AG09309 (cell line): Measurements from ENCODE around the gene GTF2IRD1.

Experiments
- DNase-seq: peaks from one replicate; pipeline ENCODE4 v3.0.0-alpha.2; 2010; ENCODE audit warnings: low read depth
- H3K4me3 ChIP-seq: 2 replicates; pipeline ENCODE4 v1.5.1; 2011; ENCODE audit warnings: mild to moderate bottlenecking, low read depth, low read length, moderate library complexity; ENCODE audit not compliant: control insufficient read depth
- TF ChIP-seq, protein P1 (sequence below): IDR thresholded peaks from 2 replicates; pipeline ENCODE4 v1.5.1; 2011; ENCODE audit warnings: mild to moderate bottlenecking, low read depth, low read length, inconsistent platforms; ENCODE audit not compliant: insufficient read depth, control insufficient read depth; ENCODE audit errors: missing control alignments

Gene GTF2IRD1

DNA sequence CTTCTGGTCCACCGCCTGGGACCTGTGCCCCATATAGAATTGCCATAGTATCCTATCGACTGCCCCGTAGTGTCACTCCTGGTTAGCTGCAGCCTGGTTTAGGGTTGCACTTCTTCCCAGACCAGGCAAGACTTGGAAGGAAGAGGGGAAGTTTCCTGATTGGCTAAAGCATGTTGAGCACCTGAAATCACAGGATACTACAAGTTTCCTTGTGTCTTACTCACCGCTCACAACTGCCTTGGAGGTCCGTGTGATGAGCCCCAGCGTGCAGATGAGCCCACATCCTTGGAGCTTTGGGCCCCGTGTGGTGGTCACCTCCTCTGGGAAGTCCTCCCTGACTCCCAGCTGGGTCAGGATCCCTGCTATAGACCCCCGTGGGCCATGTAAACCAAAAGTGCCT lies 129.9 kb downstream of the GTF2IRD1 start:
- H3K4me3 ChIP-seq, result no peak overlapping the region
- TF ChIP-seq, protein P1, sequence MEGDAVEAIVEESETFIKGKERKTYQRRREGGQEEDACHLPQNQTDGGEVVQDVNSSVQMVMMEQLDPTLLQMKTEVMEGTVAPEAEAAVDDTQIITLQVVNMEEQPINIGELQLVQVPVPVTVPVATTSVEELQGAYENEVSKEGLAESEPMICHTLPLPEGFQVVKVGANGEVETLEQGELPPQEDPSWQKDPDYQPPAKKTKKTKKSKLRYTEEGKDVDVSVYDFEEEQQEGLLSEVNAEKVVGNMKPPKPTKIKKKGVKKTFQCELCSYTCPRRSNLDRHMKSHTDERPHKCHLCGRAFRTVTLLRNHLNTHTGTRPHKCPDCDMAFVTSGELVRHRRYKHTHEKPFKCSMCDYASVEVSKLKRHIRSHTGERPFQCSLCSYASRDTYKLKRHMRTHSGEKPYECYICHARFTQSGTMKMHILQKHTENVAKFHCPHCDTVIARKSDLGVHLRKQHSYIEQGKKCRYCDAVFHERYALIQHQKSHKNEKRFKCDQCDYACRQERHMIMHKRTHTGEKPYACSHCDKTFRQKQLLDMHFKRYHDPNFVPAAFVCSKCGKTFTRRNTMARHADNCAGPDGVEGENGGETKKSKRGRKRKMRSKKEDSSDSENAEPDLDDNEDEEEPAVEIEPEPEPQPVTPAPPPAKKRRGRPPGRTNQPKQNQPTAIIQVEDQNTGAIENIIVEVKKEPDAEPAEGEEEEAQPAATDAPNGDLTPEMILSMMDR, result no peak

DNA sequence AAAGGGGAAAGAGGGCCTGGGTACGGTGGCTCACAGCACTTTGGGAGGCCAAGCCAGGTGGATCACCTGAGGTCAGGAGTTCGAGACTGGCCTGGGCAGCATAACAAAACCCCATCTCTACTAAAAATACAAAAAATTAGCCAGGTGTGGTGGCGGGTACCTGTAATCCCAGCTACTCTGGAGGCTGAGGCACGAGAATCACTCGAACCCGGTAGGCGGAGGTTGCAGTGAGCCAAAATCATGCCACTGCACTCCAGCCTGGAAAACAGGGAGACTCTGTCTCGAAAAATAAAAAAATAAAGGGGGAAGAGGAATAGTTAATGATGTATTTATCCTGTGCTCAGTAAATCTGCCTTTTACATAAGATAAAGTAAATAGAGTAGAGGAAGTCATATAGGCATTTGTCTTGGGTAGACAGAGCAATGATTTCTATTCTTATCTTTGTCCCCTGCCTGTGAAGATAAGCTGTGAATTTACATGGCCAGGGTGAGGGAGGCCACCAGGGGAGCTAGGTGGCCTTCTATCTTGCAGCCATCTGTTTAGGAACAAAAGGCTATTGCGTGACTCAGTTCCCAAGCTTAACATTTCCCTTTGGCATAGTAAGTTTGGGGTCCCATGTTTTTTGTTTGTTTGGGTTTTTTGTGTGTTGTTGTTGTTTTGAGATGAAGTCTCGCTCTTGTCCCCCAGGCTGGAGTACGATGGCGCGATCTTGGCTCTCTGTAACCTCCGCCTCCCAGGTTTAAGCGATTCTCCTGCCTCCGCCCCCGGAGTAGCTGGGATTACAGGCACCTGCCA lies 130.7 kb downstream of the GTF2IRD1 start:
- H3K4me3 ChIP-seq, result no peak overlapping the region
- TF ChIP-seq, protein P1, result no peak
- no peak for DNase-seq

More for the DNA sequence above, 129.9 kb downstream of the GTF2IRD1 start:
- DNase-seq, result no peak

DNA sequence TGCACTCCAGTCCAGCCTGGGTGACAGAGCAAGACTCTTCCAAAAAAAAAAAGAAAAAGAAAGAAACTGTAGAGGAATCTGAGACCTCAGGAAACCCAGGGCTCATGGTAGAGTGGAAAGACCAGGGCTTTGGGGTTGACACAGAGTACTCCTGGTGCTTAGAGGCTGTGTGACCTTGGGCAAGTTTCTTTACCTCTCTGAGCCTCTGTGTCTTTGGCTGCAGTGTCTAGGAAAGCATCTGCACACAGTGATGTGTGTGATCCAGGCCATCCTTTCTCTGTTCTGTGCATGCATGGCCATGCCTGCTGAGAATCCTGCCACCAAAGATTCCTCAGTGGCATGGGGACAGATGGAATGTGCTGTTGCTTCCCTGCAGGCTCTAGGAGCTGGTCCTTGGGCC lies 132.1 kb downstream of the GTF2IRD1 start:
- TF ChIP-seq, protein P1, result no peak
- DNase-seq, result no peak
- H3K4me3 ChIP-seq, result no peak overlapping the region

DNA sequence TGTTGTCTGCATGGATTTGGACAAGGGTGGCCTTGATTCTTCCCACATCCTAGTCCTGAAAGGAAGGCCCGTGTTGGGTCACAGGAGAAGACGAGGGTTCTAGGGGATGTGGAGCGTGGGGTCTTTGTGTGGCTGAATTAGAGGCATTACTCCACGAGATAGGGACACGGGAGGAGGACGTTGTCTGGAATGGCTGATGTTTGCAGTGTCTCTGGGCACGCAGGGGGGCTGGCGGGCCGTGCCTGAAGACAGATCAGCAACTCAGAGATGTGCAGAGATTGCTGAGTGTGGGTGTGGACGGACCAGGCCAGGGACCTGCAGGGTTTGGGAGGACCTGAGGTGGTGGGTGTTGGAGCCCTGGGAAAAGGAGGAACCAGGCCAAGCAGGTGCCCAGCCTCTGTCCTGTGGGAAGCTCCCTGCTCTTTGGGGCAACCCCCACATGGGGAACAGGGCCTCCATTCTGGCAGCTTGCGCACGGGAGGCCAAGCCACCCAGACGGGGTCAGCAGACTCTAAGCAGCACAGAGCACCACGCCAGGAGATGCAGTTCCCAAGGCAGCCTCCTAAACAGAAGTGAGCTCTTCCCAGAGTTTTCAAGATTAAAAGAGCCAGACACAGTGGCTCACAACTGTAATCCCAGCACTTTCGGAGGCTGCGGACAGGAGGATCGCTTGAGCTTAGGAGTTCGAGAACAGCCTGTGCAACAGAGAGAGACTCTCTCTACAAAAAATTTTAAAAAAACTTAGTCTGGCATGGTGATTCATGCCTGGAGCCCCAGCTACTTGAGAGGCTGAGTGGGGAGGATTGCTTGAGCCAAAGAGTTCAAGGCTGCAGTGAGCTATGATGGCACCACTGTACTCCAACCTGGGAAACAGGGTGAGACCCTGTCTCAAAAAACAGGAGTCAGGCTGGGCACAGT lies 132.8 kb downstream of the GTF2IRD1 start:
- no peak overlapping the region for H3K4me3 ChIP-seq
- TF ChIP-seq, protein P1, result no peak
- no peak for DNase-seq

DNA sequence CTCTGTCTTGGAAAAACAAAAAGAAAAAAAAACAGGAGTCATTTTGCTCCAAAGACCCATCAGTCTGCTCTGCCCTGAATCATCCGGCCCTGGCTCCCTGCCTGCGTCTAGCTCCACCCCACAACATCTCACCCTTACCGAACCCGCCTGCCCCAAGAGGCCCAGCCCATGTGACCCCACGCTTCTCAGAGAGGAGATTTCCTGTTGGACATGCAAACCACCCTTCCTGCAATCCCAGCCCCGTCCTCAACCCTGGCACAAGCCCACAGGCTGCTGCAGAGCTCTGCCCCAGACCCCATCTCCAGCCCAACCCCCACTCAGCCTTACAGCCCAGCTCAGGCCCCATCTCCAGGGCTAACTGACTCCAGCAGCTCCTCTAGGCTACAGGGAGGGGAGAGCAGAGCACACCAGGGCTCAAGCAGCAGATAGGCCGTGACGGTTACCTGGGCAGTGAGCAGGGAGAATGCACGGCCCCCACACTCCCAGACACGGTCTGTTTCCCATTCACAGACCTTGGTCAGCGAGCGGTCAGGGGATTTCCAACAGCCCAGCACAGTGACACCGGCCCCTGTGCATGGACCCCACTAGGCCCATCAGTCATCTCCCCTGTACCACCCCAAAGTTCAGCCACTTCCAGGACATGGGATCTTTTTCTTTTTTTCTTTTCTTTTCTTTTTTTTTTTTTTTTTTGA lies 133.9 kb downstream of the GTF2IRD1 start:
- H3K4me3 ChIP-seq, result no peak overlapping the region
- peak; percentile 37 for DNase-seq
- TF ChIP-seq, protein P1, result no peak

DNA sequence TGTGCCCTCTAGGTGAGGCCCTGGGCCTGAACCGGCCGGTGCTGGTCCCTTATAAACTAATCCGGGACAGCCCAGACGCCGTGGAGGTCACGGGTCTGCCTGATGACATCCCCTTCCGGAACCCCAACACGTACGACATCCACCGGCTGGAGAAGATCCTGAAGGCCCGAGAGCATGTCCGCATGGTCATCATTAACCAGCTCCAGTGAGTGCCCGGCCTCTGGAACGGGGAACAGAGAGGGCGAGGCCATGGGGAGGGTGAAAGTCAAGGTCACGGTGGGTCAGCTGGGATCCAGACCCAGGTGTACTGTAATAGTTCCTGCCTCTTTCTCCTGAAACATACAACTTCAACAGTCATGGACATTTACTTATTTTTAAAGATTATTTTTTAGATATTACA lies 137.1 kb downstream of the GTF2IRD1 start:
- TF ChIP-seq, protein P1, result no peak
- H3K4me3 ChIP-seq, result no peak overlapping the region
- DNase-seq, result no peak
